Skeletal muscle tissue (tissue), 5 donors: ENCODE measurements around the gene GNAT1. TPM values are rescaled to one million over a fixed set of nuclear protein-coding genes. Genes with fewer than 3 reads are reported as not detected.
"Not testable (repeated sequence)": the region's sequence is repeated elsewhere in the genome, so short reads cannot be mapped to it uniquely, and the experiment has no call there.

ENCODE experiments used
- H3K27ac ChIP-seq: one replicate; pipeline ENCODE4 v1.7.0; 2013; ENCODE audit warnings: mild to moderate bottlenecking, low read depth, low read length, inconsistent platforms
- H3K27me3 ChIP-seq, 3 donors: one replicate each; pipeline ENCODE4 v1.7.0; 2013; ENCODE audit warnings: low read length in 3 of 3; ENCODE audit not compliant: control insufficient read depth in 3 of 3, insufficient read depth in 3 of 3
- H3K36me3 ChIP-seq, 3 donors: one replicate each; pipeline ENCODE4 v1.7.0; 2013; ENCODE audit warnings: low read length in 3 of 3; ENCODE audit not compliant: control insufficient read depth in 3 of 3, insufficient read depth in 3 of 3
- H3K4me1 ChIP-seq, 3 donors: one replicate each; pipeline ENCODE4 v1.7.0; 2013; ENCODE audit warnings: low read length in 3 of 3, mild to moderate bottlenecking in 3 of 3; ENCODE audit not compliant: control insufficient read depth in 3 of 3, insufficient read depth in 3 of 3
- H3K4me3 ChIP-seq, 3 donors: one replicate each; pipeline ENCODE4 v1.7.0; 2013; ENCODE audit warnings: low read length in 3 of 3
- H3K9ac ChIP-seq, 3 donors: one replicate each; pipeline ENCODE4 v1.7.0; 2013; ENCODE audit warnings: low read length in 3 of 3, mild to moderate bottlenecking in 3 of 3, moderate library complexity in 2 of 3, low read depth in 1 of 3
- H3K9me3 ChIP-seq, 3 donors: one replicate each; pipeline ENCODE4 v1.7.0; 2013; ENCODE audit warnings: low read length in 3 of 3; ENCODE audit not compliant: control insufficient read depth in 3 of 3
- small RNA-seq: library from RNA; depleted of rRNA; stranded (forward); fragments of <200 nt; gene quantifications from one replicate; pipeline ENCODE3, GENCODE V24; 2014
- total RNA-seq: library from RNA; depleted of rRNA; stranded (reverse); fragments of >200 nt; gene quantifications from one replicate; pipeline ENCODE4 v1.2.3, GENCODE V29; 2014
- donor health status: Osteomylitis.

Gene GNAT1
- total RNA-seq, 1 donor from 2014 or later: not detected

DNA sequence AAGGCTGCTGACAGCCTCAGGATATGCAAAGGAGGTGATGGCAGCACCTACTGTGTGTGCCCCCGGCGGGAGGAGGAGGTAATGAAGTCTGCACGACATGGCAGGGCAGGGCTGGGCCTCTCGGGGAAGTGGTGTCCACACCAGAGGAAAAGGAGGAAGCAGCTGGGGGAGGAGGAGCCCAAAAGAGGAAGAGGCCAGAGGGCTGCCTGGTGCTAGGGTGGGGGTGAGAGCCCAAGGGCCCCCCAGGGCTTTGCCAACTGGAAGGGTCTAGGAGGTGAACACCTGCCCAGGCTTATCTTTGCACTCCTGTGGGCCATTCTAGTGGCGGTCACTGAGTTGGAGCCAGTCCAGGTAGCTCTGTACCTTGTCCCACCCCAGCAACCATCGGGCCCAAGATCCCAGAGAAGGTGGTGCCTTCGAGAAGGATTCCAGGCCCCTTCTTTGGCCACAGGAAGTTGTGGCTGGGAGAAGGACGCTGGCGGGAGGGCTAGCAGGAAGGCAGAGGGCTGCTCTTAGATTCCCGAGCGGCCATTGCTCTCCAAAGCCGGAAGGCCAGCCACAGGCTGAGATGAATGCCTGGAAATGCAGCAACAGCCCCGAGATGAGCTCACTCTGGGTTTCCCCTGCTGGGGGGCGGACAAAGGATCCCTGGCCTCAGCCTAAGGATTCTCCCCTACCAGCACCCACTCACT is 51.6 kb downstream of the GNAT1 start:
- Histone ChIP-seq H3K4me3 (peak overlapping the region in 2 of 3 donors; percentile 41 to 49), H3K9me3 (no peaks in the 10 kb centered on the region), H3K36me3 (peaks cover 0 to 2% (median 0%) of the 10 kb centered on the region in 3 donors), H3K27ac (peak overlapping the region; percentile 80), H3K4me1 (peaks cover 88 to 93% (median 89%) of the 10 kb centered on the region in 3 donors), H3K27me3 (no peaks in the 10 kb centered on the region), H3K9ac (peak overlapping the region; percentile 38 to 71 (median 45))

DNA sequence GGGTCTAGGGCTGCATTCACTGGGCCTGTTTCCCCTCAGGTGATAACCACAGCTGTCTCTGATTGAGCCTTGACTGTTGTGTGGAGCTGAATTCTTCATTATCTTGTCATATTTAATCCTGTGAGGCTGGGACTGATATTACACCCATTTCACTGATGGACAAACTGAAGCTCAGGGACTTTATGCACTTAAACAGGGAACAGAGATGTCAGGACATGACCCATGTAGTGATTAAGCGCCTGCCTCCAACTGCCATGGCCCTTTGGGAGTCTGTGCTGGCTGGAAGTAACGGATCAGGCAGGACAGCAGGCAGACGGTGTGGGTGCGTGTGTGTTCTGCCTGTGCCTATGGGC is 52.1 kb downstream of the GNAT1 start:
- Histone ChIP-seq H3K27me3 (no peaks in the 10 kb centered on the region), H3K4me3 (peak overlapping the region in 1 of 3 donors; percentile 49), H3K27ac (peak overlapping the region; percentile 80), H3K36me3 (peaks cover 0 to 2% (median 0%) of the 10 kb centered on the region in 3 donors), H3K9me3 (no peaks in the 10 kb centered on the region), H3K9ac (peak overlapping the region; percentile 10 to 71 (median 45)), H3K4me1 (peaks cover 88 to 93% (median 89%) of the 10 kb centered on the region in 3 donors)

DNA sequence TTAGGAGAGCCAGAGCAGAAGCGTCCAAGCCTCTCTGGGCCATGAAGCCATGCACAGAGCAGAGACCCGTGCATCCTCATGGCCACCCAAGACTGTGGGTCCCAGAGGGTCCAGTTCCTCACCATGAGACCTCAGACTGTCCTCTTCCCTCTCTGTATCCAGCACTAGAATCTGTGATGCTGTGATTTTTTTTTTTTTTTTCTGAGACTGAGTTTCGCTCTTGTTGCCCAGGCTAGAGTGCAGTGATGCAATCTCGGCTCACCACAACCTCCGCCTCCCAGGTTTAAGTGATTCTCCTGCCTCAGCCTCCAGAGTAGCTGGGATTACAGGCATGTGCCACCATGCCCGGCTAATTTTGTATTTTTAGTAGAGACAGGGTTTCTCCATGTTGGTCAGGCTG is 53.4 kb downstream of the GNAT1 start:
- H3K36me3 ChIP-seq, H3K9me3 ChIP-seq, H3K4me3 ChIP-seq, H3K27me3 ChIP-seq: not testable (repeated sequence)
- Histone ChIP-seq H3K4me1 (peaks cover 88 to 93% (median 89%) of the 10 kb centered on the region in 3 donors), H3K9ac (peak overlapping the region in 1 of 3 donors; percentile 54), H3K27ac (peak overlapping the region; percentile 80)

DNA sequence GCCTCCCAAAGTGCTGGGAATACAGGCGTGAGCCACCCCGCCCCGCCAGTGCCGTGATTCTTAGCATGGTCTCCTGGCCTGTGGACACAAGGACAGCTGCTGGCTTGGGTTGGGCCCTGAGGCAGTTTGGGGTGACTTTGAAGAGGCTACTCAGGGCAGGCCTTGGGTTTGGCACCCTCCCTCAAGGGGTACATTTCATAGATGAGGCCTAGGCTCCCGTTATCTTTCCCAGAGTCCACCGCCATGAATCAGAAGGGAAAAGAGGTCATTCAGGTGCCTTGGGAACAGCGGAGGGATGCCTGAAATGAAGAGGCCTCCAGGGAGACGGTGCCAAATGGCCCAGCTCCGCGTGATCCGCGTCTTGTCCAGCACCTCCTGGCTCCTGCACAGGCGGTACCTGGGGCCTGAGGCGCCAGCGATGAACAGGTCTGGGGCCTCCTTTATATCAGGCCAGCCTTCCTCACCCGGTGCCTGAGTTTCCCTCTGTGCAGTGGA is 53.9 kb downstream of the GNAT1 start:
- peaks cover 0 to 4% (median 4%) of the 10 kb centered on the region in 3 donors for H3K36me3 ChIP-seq
- H3K27ac ChIP-seq: peak overlapping the region; percentile 80
- peak overlapping the region; percentile 63 to 83 (median 80) for H3K9ac ChIP-seq
- peak overlapping the region; percentile 72 to 81 (median 74) for H3K4me3 ChIP-seq
- H3K4me1 ChIP-seq: peaks cover 89 to 93% (median 89%) of the 10 kb centered on the region in 3 donors
- no peaks in the 10 kb centered on the region for H3K27me3 ChIP-seq
- no peaks in the 10 kb centered on the region for H3K9me3 ChIP-seq

DNA sequence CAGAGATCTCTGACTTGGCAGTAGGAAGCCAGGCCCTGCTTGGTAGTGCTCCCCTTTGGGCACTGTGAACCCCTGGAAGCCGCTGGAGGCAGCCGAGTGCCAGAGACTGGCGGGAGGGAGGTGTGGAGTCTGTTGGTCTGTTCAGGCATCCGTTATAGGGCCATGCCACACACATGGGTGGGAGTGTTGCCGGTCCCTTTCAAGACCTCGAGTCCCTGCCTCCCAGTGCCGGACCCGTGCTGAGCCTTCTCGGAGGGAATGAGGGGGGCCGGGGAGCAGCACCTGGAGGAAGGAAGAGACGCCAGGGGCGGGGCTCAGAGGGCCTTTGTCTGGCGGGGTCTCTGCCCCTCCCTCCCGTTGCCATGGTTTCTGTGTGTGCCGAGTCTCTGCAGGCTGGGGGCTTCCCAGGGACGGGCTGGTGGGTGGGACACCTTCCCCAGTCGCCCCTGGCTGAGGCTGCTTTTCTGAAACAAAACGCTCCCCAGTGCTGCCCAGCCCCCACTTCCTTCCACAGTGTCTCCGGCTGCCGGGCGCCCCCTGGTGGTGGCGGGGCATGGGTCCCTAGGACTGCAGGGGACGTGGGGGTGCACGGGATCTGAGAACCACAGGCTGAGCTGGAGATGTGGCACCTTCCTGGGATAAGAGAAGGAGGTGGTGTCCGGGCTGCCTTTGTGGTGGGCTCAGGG is 54.6 kb downstream of the GNAT1 start:
- Histone ChIP-seq H3K4me1 (peaks cover 88 to 95% (median 92%) of the 10 kb centered on the region in 3 donors), H3K9me3 (no peaks in the 10 kb centered on the region), H3K36me3 (peaks cover 0 to 6% (median 4%) of the 10 kb centered on the region in 3 donors), H3K4me3 (peak overlapping the region; percentile 72 to 81 (median 74)), H3K27ac (peak overlapping the region; percentile 80), H3K9ac (peak overlapping the region; percentile 63 to 83 (median 80)), H3K27me3 (no peaks in the 10 kb centered on the region)

DNA sequence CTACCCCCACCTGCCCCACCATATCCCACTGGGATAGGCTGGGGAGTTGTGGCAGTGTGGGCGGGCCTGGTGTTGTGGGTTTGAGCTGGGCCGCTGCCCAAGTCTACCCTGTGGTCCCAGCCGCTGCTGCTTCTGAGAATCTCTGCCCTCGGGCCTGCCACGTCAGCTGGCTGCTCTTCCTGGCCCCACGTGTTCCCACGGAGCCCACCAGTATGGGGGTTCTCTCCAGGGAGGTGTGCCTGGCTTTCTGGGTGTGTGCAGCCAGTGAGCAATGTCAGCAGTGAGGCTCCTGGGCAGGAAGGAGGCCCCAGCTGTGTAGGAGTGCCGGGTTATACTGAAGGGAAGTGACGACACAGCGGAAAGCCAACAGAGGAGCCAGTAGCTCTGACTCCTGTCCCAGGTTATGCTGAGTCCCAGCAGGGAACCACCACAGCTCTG is 55.1 kb downstream of the GNAT1 start:
- Histone ChIP-seq H3K27ac (peak overlapping the region; percentile 80), H3K9ac (peak overlapping the region; percentile 61 to 83 (median 80)), H3K27me3 (no peaks in the 10 kb centered on the region), H3K36me3 (peaks cover 0 to 6% (median 4%) of the 10 kb centered on the region in 3 donors), H3K4me1 (peaks cover 86 to 95% (median 92%) of the 10 kb centered on the region in 3 donors), H3K4me3 (peak overlapping the region; percentile 20 to 81 (median 74)), H3K9me3 (no peaks in the 10 kb centered on the region)

Small RNA genes lying within 50 kb of the gene (small RNA-seq; reads per million reads assigned to genes)
- gene MIR566 (not detected), gene MIR5787 (not detected)

Other genes with a start within 250 kb of the GNAT1 start
- 179 TPM for gene RBM5, start 102.7 kb upstream of the GNAT1 start, total RNA-seq
- 2.1 TPM for gene SEMA3F, start 36.3 kb upstream of the GNAT1 start, total RNA-seq
- gene SLC38A3, start 13.7 kb downstream of the GNAT1 start, total RNA-seq: 0.52 TPM
- gene GNAI2, start 44.6 kb downstream of the GNAT1 start, total RNA-seq: 78.8 TPM
- gene SEMA3B, start 77.5 kb downstream of the GNAT1 start, total RNA-seq: 19.8 TPM
- gene LSMEM2, start 87.5 kb downstream of the GNAT1 start, total RNA-seq: 15.1 TPM
- gene IFRD2, start 100.8 kb downstream of the GNAT1 start, total RNA-seq: 44.9 TPM
- 3.7 TPM for gene HYAL3, start 107.8 kb downstream of the GNAT1 start, total RNA-seq
- gene NAA80, start 107.8 kb downstream of the GNAT1 start, total RNA-seq: 1.6 TPM
- gene HYAL1, start 112.0 kb downstream of the GNAT1 start, total RNA-seq: 2.6 TPM
- gene HYAL2, start 131.1 kb downstream of the GNAT1 start, total RNA-seq: 43.8 TPM
- gene TUSC2, start 136.6 kb downstream of the GNAT1 start, total RNA-seq: 7.8 TPM
- 17.7 TPM for gene RASSF1, start 149.2 kb downstream of the GNAT1 start, total RNA-seq
- 0.52 TPM for gene ZMYND10, start 154.1 kb downstream of the GNAT1 start, total RNA-seq
- 15.7 TPM for gene NPRL2, start 159.2 kb downstream of the GNAT1 start, total RNA-seq
- gene CYB561D2, start 159.3 kb downstream of the GNAT1 start, total RNA-seq: 14.1 TPM
- 24.5 TPM for gene TMEM115, start 167.9 kb downstream of the GNAT1 start, total RNA-seq